Caco-2 (cell line): ENCODE results near the gene RILPL1. TPM values are rescaled to one million over a fixed set of nuclear protein-coding genes. Genes with fewer than 3 reads are reported as not detected.

Experiments
- BruUV-seq: library from RNA; stranded (reverse); fragments of 400-500 nt; replicated peaks from 2 replicates; lab custom pipeline; 2021; lab: Mats Ljungman, UMichigan
- CTCF ChIA-PET: fragments of 300-600 bp; sonication (Branson Sonifier 250); formaldehyde crosslinking; loops from one replicate; lab custom pipeline; 2022; ENCODE audit warnings: antibody characterized with exemption; lab: Charles Lee
- POLR2A ChIA-PET: fragments of 300-600 bp; sonication (Branson Sonifier 250); formaldehyde crosslinking; loops from one replicate; lab custom pipeline; 2022; ENCODE audit warnings: antibody characterized with exemption; lab: Charles Lee
- DNase-seq, 2 experiments: peaks; one replicate each; pipeline versions ENCODE4 v3.0.0 to v3.0.0-alpha.2; 2020 to 2022
- H3K27me3 ChIP-seq: replicated peaks from 2 replicates; pipeline ENCODE4 v1.6.0; 2011; ENCODE audit warnings: low read length; ENCODE audit not compliant: control insufficient read depth, insufficient read depth
- H3K36me3 ChIP-seq: 2 replicates; pipeline ENCODE4 v1.5.1; 2011; ENCODE audit warnings: low read length; ENCODE audit not compliant: control insufficient read depth, insufficient read depth
- H3K4me1 ChIP-seq: fragments of 250-450 bp; sonication (Bioruptor Pico); 2 replicates; pipeline ENCODE4 v1.5.1; 2020; ENCODE audit warnings: mild to moderate bottlenecking
- H3K4me3 ChIP-seq: 2 replicates; pipeline ENCODE4 v1.5.1; 2011; ENCODE audit warnings: low read depth, mild to moderate bottlenecking, control low read depth, low read length
- H3K9me3 ChIP-seq: fragments of 250-450 bp; sonication (Bioruptor Pico); 2 replicates; pipeline ENCODE4 v1.5.1; 2020; ENCODE audit warnings: mild to moderate bottlenecking, moderate library complexity
- H3K27ac Mint-ChIP-seq: one replicate; pipeline ENCODE4 v1.8.0; 2022; ENCODE audit warnings: mixed read lengths; ENCODE audit not compliant: unreplicated experiment
- H3K27me3 Mint-ChIP-seq: one replicate; pipeline ENCODE4 v1.8.0; 2022; ENCODE audit warnings: mixed read lengths; ENCODE audit not compliant: insufficient read depth, unreplicated experiment
- H3K36me3 Mint-ChIP-seq: one replicate; pipeline ENCODE4 v1.8.0; 2022; ENCODE audit warnings: mild to moderate bottlenecking, mixed read lengths; ENCODE audit not compliant: insufficient read depth, unreplicated experiment
- H3K4me1 Mint-ChIP-seq: one replicate; pipeline ENCODE4 v1.8.0; 2022; ENCODE audit warnings: low read depth, mixed read lengths; ENCODE audit not compliant: unreplicated experiment
- H3K4me3 Mint-ChIP-seq: one replicate; pipeline ENCODE4 v1.8.0; 2022; ENCODE audit warnings: mild to moderate bottlenecking, moderate library complexity, mixed read lengths; ENCODE audit not compliant: unreplicated experiment
- H3K9me3 Mint-ChIP-seq: one replicate; pipeline ENCODE4 v1.8.0; 2022; ENCODE audit warnings: mixed read lengths; ENCODE audit not compliant: unreplicated experiment
- CTCF ChIP-seq, 2 experiments: fragments of 200-600 bp in 1 of 2; IDR thresholded peaks; 1 replicate in 1 of 2; 2 replicates in 1 of 2; pipeline versions ENCODE4 v1.5.1 to v1.8.0; 2011 to 2022; ENCODE audit warnings: antibody characterized with exemption in 1 of 2, control low read depth in 1 of 2, inconsistent platforms in 1 of 2, low read depth in 1 of 2, low read length in 1 of 2, mild to moderate bottlenecking in 1 of 2, moderate library complexity in 1 of 2; ENCODE audit not compliant: insufficient read depth in 1 of 2, severe bottlenecking in 1 of 2, unreplicated experiment in 1 of 2
- intact Hi-C: fragments of 100-400 bp; cut with micrococcal nuclease; formaldehyde crosslinking; loops from one replicate; pipeline ENCODE4 v1.10.0; 2022; ENCODE audit not compliant: unreplicated experiment
- total RNA-seq: library from RNA; stranded (reverse); gene quantifications from 2 replicates; pipeline ENCODE4 v1.2.3, GENCODE V29; 2022

The RILPL1 gene
- total RNA-seq, 1 experiment from 2014 or later: 16.2 TPM

GRCh38 chr12:123475246-123475703 is 58.2 kb downstream of the RILPL1 start:
- no peak for DNase-seq
- H3K4me1 Mint-ChIP-seq: peaks cover 25% of the 10 kb centered on the region
- no peak overlapping the region for H3K4me3 Mint-ChIP-seq
- no peaks in the 10 kb centered on the region for H3K9me3 Mint-ChIP-seq
- H3K27ac Mint-ChIP-seq: no peak overlapping the region
- no peak overlapping the region for H3K4me3 ChIP-seq
- H3K9me3 ChIP-seq: no peaks in the 10 kb centered on the region
- POLR2A ChIA-PET: interaction anchor here (0.5 kb wide), 1 partner anchor 325 kb away, joined by 5 read pairs; no protein-coding TSS in a partner anchor
- BruUV-seq: no TSS peak
- no peak for TF ChIP-seq CTCF (IDR thresholded peaks at IDR 0.05; ENCODE audit: insufficient read depth in 1 of 2, low read depth in 1 of 2, low read length in 1 of 2, severe bottlenecking in 1 of 2, unreplicated experiment in 1 of 2)
- H3K27me3 Mint-ChIP-seq: no peaks in the 10 kb centered on the region
- no peaks in the 10 kb centered on the region for H3K27me3 ChIP-seq
- peaks cover 38% of the 10 kb centered on the region for H3K36me3 Mint-ChIP-seq
- intact Hi-C loops: no loop called here
- CTCF ChIA-PET: interaction anchor here (0.6 kb wide), 1 partner anchor 63 kb away, joined by 5 read pairs; no protein-coding TSS in a partner anchor
- peaks cover 2% of the 10 kb centered on the region; the same call in 1 of the 2 replicates for H3K36me3 ChIP-seq
- H3K4me1 ChIP-seq: peaks cover 18% of the 10 kb centered on the region

GRCh38 chr12:123474485-123475245 is 58.9 kb downstream of the RILPL1 start:
- CTCF ChIA-PET: interaction anchor here (0.7 kb wide), 1 partner anchor 85 kb away, joined by 3 read pairs; no protein-coding TSS in a partner anchor
- H3K9me3 Mint-ChIP-seq: no peaks in the 10 kb centered on the region
- BruUV-seq: no TSS peak
- no peak for DNase-seq
- H3K27me3 ChIP-seq: no peaks in the 10 kb centered on the region
- peaks cover 2% of the 10 kb centered on the region; the same call in 1 of the 2 replicates for H3K36me3 ChIP-seq
- H3K36me3 Mint-ChIP-seq: peaks cover 32% of the 10 kb centered on the region
- peak overlapping the region; percentile 30 for H3K27ac Mint-ChIP-seq
- no peak for TF ChIP-seq CTCF (IDR thresholded peaks at IDR 0.05; ENCODE audit: insufficient read depth in 1 of 2, low read depth in 1 of 2, low read length in 1 of 2, severe bottlenecking in 1 of 2, unreplicated experiment in 1 of 2)
- H3K4me1 ChIP-seq: peaks cover 18% of the 10 kb centered on the region
- H3K9me3 ChIP-seq: no peaks in the 10 kb centered on the region
- H3K27me3 Mint-ChIP-seq: no peaks in the 10 kb centered on the region
- POLR2A ChIA-PET: interaction anchor here (0.5 kb wide), 1 partner anchor 324 kb away, joined by 5 read pairs; no protein-coding TSS in a partner anchor
- no peak overlapping the region for H3K4me3 Mint-ChIP-seq
- intact Hi-C loops: loop anchor here (5.0 kb wide), 1 partner anchor 58 kb away; the partner anchor contains the start of gene RILPL1
- H3K4me1 Mint-ChIP-seq: peaks cover 25% of the 10 kb centered on the region
- H3K4me3 ChIP-seq: no peak overlapping the region

GRCh38 chr12:123472438-123472849 is 61.1 kb downstream of the RILPL1 start:
- H3K27me3 ChIP-seq: no peaks in the 10 kb centered on the region
- H3K4me1 ChIP-seq: peaks cover 18% of the 10 kb centered on the region
- Mint-ChIP-seq H3K27me3 (no peaks in the 10 kb centered on the region), H3K27ac (no peak overlapping the region), H3K4me1 (peaks cover 25% of the 10 kb centered on the region), H3K4me3 (no peak overlapping the region), H3K36me3 (peaks cover 29% of the 10 kb centered on the region), H3K9me3 (no peaks in the 10 kb centered on the region)
- intact Hi-C loops: loop anchor here (5.0 kb wide), 1 partner anchor 60 kb away; the partner anchor contains the start of gene RILPL1
- H3K9me3 ChIP-seq: no peaks in the 10 kb centered on the region
- TF ChIP-seq CTCF (IDR thresholded peaks at IDR 0.05; ENCODE audit: insufficient read depth in 1 of 2, low read depth in 1 of 2, low read length in 1 of 2, severe bottlenecking in 1 of 2, unreplicated experiment in 1 of 2): no peak
- peaks cover 2% of the 10 kb centered on the region; the same call in 1 of the 2 replicates for H3K36me3 ChIP-seq
- DNase-seq: no peak
- BruUV-seq: no TSS peak
- ChIA-PET CTCF (interaction anchor here (0.6 kb wide), 1 partner anchor 107 kb away, joined by 3 read pairs; no protein-coding TSS in a partner anchor), POLR2A (no interaction called here)
- H3K4me3 ChIP-seq: no peak overlapping the region
